Spinal cord (tissue), 10 donors: ENCODE measurements around the gene ESR1. TPM values are rescaled to one million over a fixed set of nuclear protein-coding genes. Genes with fewer than 3 reads are reported as not detected.

Experiments
- DNase-seq, 6 donors: peaks; one replicate each; pipeline versions ENCODE4 v3.0.0 to v3.0.0-alpha.2; 2013 to 2015; ENCODE audit warnings: low spot score in 6 of 6, low read depth in 4 of 6
- H3K27ac ChIP-seq: one replicate; pipeline ENCODE4 v1.5.1; 2013; ENCODE audit warnings: low read depth, low read length, control low read depth
- H3K27me3 ChIP-seq: one replicate; pipeline ENCODE4 v1.6.1; 2013; ENCODE audit warnings: low read length; ENCODE audit not compliant: control insufficient read depth, insufficient read depth
- H3K36me3 ChIP-seq: one replicate; pipeline ENCODE4 v1.6.1; 2013; ENCODE audit warnings: low read length; ENCODE audit not compliant: control insufficient read depth, insufficient read depth
- H3K4me1 ChIP-seq: one replicate; pipeline ENCODE4 v1.6.1; 2013; ENCODE audit warnings: low read length; ENCODE audit not compliant: control insufficient read depth, insufficient read depth
- H3K4me3 ChIP-seq: one replicate; pipeline ENCODE4 v1.5.1; 2013; ENCODE audit warnings: low read depth, low read length, control low read depth
- H3K9me3 ChIP-seq: one replicate; pipeline ENCODE4 v1.6.1; 2013; ENCODE audit warnings: low read length; ENCODE audit not compliant: control insufficient read depth, insufficient read depth
- WGBS: methylation state at CpG from one replicate; pipeline ENCODE4 v1.1.5; 2013; ENCODE audit warnings: missing lambda C conversion rate; ENCODE audit not compliant: insufficient coverage; 5-methylcytosine and 5-hydroxymethylcytosine counted together
- polyA plus RNA-seq, 2 donors: library from polyadenylated mRNA; unstranded; fragments of 120-200 nt; gene quantifications; one replicate each; pipeline ENCODE4 v1.2.1, GENCODE V29; 2013; ENCODE audit not compliant: insufficient read length in 2 of 2
- total RNA-seq, 2 donors: library from RNA; depleted of rRNA in 1 of 2; stranded (reverse); fragments of 120-200 nt in 1 of 2; fragments of >200 nt in 1 of 2; gene quantifications; one replicate each; pipeline versions ENCODE4 v1.2.3 to v1.2.4, GENCODE V29; 2013 to 2014
- donor health status: healthy.

Gene ESR1
- total and polyA plus RNA-seq, 4 donors = 0.20 to 1.6 (median 0.64) TPM

DNA sequence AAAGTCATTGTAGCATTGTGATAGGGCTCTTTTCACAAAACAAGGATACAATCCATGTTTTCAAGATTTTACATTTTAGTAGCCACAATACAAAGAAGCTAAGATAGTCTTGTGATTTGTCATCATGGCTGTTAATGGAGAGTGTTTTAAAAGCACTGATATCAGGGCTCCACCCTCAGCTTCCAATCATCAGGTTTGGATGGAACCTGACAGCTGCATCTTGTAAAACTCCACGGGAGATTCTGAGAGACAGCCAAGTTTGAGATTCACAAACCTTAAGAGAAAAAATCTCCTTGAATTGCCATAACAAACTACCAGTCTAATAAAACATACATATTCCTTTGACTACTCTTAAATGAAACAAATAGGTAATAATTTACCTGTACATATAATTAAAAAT, 280.2 kb downstream of the ESR1 start:
- Histone ChIP-seq H3K27ac (no peak overlapping the region), H3K36me3 (no peaks in the 10 kb centered on the region), H3K9me3 (no peaks in the 10 kb centered on the region), H3K27me3 (no peaks in the 10 kb centered on the region), H3K4me3 (no peak overlapping the region), H3K4me1 (no peaks in the 10 kb centered on the region)
- 60% methylated on average over 1 of the region's 1 CpG for WGBS
- DNase-seq = no peak

DNA sequence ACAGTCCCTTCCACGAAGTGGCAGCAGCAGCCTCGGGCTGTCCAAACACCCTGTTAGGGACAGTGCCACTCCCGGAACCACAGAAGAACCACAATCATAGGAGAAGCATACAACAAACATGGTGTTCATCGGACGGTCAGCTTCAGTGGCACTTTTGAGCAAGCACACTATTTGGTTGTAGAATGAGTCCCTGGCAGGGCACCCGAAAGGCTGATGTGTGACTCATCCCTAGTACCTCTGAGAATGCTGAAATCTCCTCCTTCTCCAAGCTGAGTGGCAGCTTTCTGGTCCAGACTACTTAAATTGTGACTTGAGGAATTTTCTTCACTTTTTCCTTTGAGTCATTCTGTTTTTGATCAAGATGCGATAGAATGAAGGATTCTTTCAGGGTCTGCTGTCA, 282.5 kb downstream of the ESR1 start:
- no peaks in the 10 kb centered on the region for H3K36me3 ChIP-seq
- no peak for DNase-seq
- WGBS = 83% methylated on average over 2 of the region's 7 CpGs

DNA sequence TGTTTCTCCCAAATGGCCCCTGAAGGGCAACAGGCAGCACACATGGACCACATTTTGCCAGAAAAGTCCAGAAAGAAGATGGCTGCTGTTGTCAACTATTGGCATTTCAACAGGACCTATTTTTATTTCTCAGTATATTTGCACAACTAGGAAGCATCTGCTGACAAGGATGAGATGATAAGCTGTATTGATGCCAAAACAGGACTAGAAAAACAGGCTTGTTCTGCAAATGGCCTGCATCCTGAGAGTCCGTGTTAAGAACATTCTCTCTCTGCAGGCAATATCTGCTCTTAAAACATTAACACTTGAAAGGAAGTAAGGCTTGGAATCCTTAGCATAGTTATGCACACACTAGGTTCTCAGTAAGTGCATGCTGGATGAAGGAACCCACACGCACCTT, 283.7 kb downstream of the ESR1 start:
- Histone ChIP-seq H3K36me3 (no peaks in the 10 kb centered on the region), H3K4me3 (no peak overlapping the region), H3K9me3 (no peaks in the 10 kb centered on the region), H3K27me3 (no peaks in the 10 kb centered on the region), H3K4me1 (no peaks in the 10 kb centered on the region), H3K27ac (no peak overlapping the region)
- peak in 1 of 6 donors; percentile 32 for DNase-seq
- 93% methylated on average over 1 of the region's 2 CpGs for WGBS

More for the DNA sequence above, 282.5 kb downstream of the ESR1 start:
- no peaks in the 10 kb centered on the region for H3K4me1 ChIP-seq
- no peaks in the 10 kb centered on the region for H3K9me3 ChIP-seq
- H3K27ac ChIP-seq = no peak overlapping the region
- no peaks in the 10 kb centered on the region for H3K27me3 ChIP-seq
- H3K4me3 ChIP-seq = no peak overlapping the region

- Histone ChIP-seq H3K4me1 (no peaks in the 10 kb centered on the region), H3K9me3 (no peaks in the 10 kb centered on the region), H3K4me3 (no peak overlapping the region), H3K27me3 (no peaks in the 10 kb centered on the region), H3K27ac (no peak overlapping the region), H3K36me3 (no peaks in the 10 kb centered on the region)
- DNase-seq = no peak
- WGBS = 86% methylated on average over 2 of the region's 4 CpGs
Measured at GRCh38 chr6:152091851-152092341, 284.4 kb downstream of the ESR1 start.

- peaks cover 4% of the 10 kb centered on the region for H3K4me1 ChIP-seq
- H3K9me3 ChIP-seq = no peaks in the 10 kb centered on the region
- no peak overlapping the region for H3K27ac ChIP-seq
- no peaks in the 10 kb centered on the region for H3K36me3 ChIP-seq
- no peaks in the 10 kb centered on the region for H3K27me3 ChIP-seq
- 60% methylated on average over 5 of the region's 6 CpGs for whole genome bisulfite sequencing
- H3K4me3 ChIP-seq = no peak overlapping the region
- no peak for DNase-seq
Measured at GRCh38 chr6:152093711-152094110, 286.2 kb downstream of the ESR1 start.

- WGBS = 100% methylated on average over 4 of the region's 4 CpGs
- Histone ChIP-seq H3K4me1 (peaks cover 4% of the 10 kb centered on the region), H3K27me3 (no peaks in the 10 kb centered on the region), H3K27ac (no peak overlapping the region), H3K9me3 (no peaks in the 10 kb centered on the region), H3K4me3 (no peak overlapping the region), H3K36me3 (no peaks in the 10 kb centered on the region)
- no peak for DNase-seq
Measured at GRCh38 chr6:152094276-152094675, 286.8 kb downstream of the ESR1 start.

DNA sequence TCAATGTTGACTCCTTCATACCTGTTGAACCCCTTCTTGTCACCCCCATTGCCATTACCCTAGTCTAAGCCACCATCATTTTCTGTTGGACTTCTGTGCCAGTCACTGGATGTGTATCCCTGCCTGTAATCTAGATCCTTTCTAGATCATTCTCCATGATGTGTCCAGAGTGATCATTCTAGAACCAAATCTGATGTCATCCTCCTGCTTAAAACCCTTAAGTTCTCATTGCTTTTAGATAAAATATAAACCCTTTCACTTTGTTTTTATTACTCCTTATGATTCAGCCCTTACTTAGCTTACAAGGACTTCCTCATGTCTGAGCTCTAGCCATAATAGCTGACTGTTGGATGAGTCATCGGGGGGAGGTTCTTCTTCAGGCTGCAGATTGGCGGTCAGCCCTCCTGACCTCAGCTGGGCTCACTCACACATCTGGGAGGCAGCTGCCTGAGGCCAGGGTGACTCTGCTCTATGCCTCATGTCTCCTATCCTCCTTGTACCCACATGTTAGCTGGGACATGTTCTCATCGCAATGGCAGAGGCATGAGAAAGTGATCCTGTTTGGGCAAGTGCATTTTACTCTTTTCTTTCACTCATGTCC, 287.6 kb downstream of the ESR1 start:
- H3K27ac ChIP-seq = no peak overlapping the region
- 90% methylated on average over 3 of the region's 3 CpGs for WGBS

DNA sequence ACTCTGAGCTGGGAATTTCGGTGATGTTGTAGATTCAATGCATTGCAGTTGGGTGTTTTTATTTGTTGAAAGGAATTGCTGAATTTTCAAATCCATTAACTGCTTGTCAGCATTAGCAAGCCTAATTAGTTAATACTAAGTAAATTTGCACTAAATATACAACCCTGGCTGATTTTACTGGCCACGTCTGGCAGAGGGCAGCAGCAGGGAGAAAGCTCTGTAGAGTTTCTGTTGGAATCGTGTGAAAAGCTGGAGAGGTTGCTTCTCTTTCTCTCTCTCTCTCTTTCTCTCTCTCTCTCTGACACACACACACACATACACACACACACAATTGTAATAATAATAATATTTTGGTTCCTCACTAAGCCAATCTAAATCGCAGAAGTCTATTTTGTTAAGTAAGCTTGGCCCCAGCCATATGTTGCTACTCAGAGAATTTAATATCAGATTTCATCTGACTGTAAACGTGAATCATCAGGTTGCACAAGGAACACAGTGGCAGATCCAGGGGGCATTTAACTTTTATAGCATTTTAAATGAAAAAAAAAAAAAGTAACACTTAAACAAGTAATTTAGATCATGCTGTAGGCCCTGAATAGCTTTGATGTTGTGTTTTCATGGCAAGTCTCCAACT, 289.5 kb downstream of the ESR1 start:
- no peak overlapping the region for H3K27ac ChIP-seq
- no CpG with 5 or more reads among the region's 5 CpGs for WGBS

More for the DNA sequence above, 287.6 kb downstream of the ESR1 start:
- Histone ChIP-seq H3K36me3 (no peaks in the 10 kb centered on the region), H3K27me3 (no peaks in the 10 kb centered on the region), H3K9me3 (no peaks in the 10 kb centered on the region), H3K4me3 (no peak overlapping the region), H3K4me1 (peaks cover 4% of the 10 kb centered on the region)
- no peak for DNase-seq

GRCh38 chr6:152098683-152099082, 291.2 kb downstream of the ESR1 start:
- 93% methylated on average over 14 of the region's 14 CpGs for WGBS
- no peak for DNase-seq

More for the DNA sequence above, 289.5 kb downstream of the ESR1 start:
- H3K36me3 ChIP-seq = no peaks in the 10 kb centered on the region
- peak in 2 of 6 donors; percentile 34 to 40 for DNase-seq
- no peak overlapping the region for H3K4me3 ChIP-seq
- H3K9me3 ChIP-seq = no peaks in the 10 kb centered on the region
- no peaks in the 10 kb centered on the region for H3K27me3 ChIP-seq
- H3K4me1 ChIP-seq = peaks cover 4% of the 10 kb centered on the region

More at GRCh38 chr6:152098683-152099082, 291.2 kb downstream of the ESR1 start:
- H3K9me3 ChIP-seq = no peaks in the 10 kb centered on the region
- no peak overlapping the region for H3K4me3 ChIP-seq
- no peaks in the 10 kb centered on the region for H3K36me3 ChIP-seq
- H3K27ac ChIP-seq = no peak overlapping the region
- peaks cover 4% of the 10 kb centered on the region for H3K4me1 ChIP-seq
- no peaks in the 10 kb centered on the region for H3K27me3 ChIP-seq
